Measurements from ENCODE around the gene IP6K1. TPM values are rescaled to one million over a fixed set of nuclear protein-coding genes. Genes with fewer than 3 reads are reported as not detected.

The IP6K1 gene
- total RNA-seq, 1 donor from 2014 or later, result 34.2 TPM

Other genes starting within 250 kb of the IP6K1 start
- gene BSN, start 232.1 kb downstream of the IP6K1 start, total RNA-seq, result 0.07 TPM in 2 replicates
- gene APEH, start 112.2 kb downstream of the IP6K1 start, total RNA-seq, result 108 and 111 TPM in 2 replicates
- 9.3 and 10.4 TPM in 2 replicates for gene MST1, start 97.1 kb downstream of the IP6K1 start, total RNA-seq
- gene RNF123, start 97.0 kb downstream of the IP6K1 start, total RNA-seq, result 44.1 and 50.0 TPM in 2 replicates
- gene AMIGO3, start 66.9 kb downstream of the IP6K1 start, total RNA-seq, result 0.27 TPM in 1 of 2 replicates, not detected in the other
- 59.9 and 61.6 TPM in 2 replicates for gene GMPPB, start 62.6 kb downstream of the IP6K1 start, total RNA-seq
- not detected in 2 replicates for gene CDHR4, start 13.3 kb upstream of the IP6K1 start, total RNA-seq
- gene INKA1, start 16.7 kb upstream of the IP6K1 start, total RNA-seq, result 0.41 and 0.82 TPM in 2 replicates
- gene UBA7, start 27.4 kb upstream of the IP6K1 start, total RNA-seq, result 213 and 218 TPM in 2 replicates
- 30.4 and 31.8 TPM in 2 replicates for gene TRAIP, start 70.0 kb upstream of the IP6K1 start, total RNA-seq
- gene CAMKV, start 83.4 kb upstream of the IP6K1 start, total RNA-seq, result not detected in 2 replicates
- 2.1 and 3.2 TPM in 2 replicates for gene MST1R, start 117.3 kb upstream of the IP6K1 start, total RNA-seq
- gene MON1A, start 143.3 kb upstream of the IP6K1 start, total RNA-seq, result 13.5 and 14.4 TPM in 2 replicates
- gene RBM6, start 153.6 kb upstream of the IP6K1 start, total RNA-seq, result 106 and 109 TPM in 2 replicates